HG03064 (cell line): ENCODE measurements around the gene EVC.
"Not testable (repeated sequence)": the region's sequence is repeated elsewhere in the genome, so short reads cannot be mapped to it uniquely, and the experiment has no call there.

Experiments used
- ATAC-seq: cut with Tn5 transposase; IDR thresholded peaks from one replicate; pipeline ENCODE4 v1.9.1; 2021; ENCODE audit warnings: low read depth; ENCODE audit not compliant: unreplicated experiment

Gene EVC

DNA sequence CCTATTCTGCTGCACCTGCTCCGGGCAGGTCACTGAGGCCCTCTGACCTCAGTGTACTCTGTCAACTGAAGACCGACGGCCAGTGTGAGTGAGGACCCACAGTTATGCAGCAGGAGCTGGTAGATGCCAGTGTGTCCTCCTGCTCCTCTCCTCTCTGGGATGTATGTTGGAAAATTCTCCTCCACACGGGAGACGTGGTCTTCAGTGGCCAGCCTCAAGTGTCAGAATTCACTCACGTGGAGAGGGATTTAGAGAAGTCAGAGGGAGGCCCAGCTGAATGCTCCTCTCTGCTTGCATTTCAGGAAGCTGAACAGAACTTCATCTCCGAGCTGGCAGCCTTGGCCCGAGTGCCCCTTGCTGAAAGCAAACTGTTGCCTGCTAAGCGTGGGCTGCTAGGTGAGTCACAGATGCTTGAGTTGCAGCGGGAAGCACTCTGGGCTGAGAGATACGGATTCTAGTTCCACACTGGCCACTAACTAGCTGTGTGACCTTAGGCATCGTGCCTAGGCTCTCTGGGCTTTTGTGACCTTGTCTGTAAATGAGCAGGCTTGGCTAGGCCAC lies 98.3 kb downstream of the EVC start:
- no peak for ATAC-seq

DNA sequence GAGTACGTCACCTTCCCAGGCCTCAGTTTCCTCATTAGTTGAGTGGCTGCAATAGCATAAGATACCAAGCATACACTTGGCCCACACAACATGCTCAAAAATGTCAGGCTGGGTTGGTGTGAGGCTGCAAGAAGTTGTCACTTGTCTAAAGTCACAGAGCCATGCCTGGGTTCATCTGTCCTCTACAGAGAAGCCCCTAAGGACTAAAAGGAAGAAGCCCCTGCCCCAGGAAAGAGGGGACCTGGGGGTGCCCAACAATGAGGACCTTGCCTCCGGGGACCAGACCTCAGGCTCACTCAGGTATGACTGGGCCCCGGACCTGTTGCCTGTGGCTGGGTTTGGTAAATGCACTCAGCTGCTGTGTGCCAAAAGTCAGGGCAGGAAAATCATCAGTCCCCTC lies 99.2 kb downstream of the EVC start:
- ATAC-seq, result no peak

DNA sequence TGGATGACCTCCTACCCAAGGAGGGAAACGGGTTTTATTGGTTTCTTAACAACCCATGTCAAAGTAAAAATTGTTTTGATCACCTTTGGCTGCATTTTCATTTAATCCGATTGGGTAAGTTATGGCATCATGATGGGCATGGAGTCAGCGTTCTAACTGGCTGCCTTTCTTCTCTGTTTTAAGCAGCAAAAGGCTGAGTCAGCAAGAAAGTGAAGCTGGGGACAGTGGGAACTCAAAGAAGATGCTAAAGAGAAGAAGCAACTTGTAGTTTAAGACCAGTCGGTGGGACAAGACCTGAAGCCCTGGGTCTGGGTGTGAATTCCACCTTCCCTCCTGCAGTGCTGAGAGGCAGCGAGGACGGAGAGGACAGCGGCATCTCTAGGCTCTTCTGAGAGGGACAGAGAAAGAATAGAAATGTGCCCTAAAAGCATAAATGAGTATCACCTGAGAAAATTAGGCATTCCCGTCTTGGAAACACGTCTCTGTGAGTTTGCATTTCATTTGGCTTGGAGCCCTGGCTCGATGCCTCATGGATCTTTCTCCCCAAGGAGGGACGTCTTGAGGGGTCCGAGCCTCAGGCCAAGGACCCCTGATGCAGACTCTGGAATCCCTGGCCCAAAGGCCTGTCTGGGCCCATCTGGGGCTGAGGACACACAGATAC lies 99.9 kb downstream of the EVC start:
- ATAC-seq, result no peak

DNA sequence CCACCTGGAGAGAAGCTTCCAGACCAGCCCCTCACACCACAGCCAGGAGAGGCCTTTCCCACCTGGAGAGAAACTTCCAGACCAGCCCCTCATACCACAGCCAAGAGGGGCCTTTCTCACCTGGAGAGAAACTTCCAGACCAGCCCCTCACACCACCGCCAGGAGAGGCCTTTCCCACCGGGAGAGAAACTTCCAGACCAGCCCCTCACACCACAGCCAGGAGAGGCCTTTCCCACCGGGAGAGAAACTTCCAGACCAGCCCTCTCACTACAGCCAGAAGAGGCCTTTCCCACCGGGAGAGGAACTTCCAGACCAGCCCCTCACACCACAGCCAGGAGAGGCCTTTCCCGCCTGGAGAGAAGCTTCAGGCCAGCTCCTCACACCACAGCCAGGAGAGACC lies 101.1 kb downstream of the EVC start:
- ATAC-seq, result not testable (repeated sequence)

DNA sequence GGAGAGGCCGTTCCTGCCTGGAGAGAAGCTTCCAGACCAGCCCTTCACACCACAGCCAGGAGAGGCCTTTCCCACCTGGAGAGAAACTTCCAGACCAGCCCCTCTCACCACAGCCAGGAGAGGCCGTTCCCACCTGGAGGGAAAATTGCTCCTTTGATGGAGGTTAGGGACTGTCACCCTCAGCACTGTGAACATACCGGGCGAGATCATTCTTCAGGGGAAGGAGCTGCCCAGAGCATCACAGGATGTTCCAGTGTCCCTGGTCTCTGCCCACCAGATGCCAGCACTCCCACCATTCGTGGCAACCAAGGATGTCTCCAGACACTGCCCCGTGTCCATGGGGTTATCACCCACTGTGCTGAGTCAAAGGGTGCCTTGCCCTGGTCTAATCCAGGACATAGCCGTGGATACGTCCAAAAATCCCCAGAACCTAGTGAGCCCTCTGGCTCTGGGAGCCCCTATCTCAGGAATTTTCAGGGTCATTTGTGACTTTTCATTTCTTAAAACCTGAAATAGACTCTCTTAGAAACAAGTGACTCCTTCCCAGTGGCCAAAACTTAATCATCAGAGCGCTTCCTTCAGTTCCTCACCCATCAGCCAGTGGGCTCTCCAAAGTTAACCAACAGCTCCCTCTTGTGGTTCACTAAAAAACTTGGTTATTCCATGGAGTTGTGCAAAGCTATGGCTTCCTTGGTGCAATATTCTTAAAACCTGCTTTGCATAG lies 101.7 kb downstream of the EVC start:
- ATAC-seq, result no peak

DNA sequence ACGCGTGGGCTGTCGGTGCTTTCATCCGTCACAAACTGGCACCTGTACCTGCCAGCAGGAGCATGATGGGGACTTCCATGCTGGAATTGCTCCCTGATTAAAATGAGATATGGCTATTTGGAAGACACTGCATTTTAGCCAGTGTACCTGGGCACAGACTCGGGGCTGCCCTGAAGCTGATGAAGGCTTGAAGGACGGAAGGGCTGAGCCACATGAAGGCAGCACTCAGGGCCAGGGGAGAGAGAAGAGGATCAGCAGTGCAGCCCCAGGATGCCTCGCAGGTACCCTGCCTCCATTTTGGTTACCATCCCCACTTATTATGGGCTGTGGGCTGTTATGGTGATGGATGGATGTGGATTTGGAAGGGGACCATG lies 102.9 kb downstream of the EVC start:
- no peak for ATAC-seq

GRCh38 chr4:5814421-5814820 lies 103.4 kb downstream of the EVC start:
- no peak for ATAC-seq

DNA sequence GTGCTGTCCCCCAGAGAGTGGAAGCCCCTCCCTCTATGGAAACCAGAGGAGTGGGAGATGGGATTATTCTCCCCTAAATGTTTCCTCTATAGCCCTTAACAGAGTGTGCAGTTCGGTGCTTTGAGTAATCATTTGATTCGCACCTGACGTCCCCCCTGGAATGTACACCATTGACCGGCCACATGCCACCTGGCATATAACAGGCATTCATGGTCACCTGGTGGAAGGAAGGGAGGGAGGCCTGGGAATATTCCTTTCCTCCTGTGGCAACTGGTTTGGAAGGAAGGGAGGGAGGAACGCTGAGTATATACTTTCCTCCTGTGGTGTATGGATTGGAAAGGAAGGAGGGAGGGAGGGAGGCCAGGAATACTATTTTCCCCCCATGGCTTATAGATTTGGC lies 104.6 kb downstream of the EVC start:
- no peak for ATAC-seq

DNA sequence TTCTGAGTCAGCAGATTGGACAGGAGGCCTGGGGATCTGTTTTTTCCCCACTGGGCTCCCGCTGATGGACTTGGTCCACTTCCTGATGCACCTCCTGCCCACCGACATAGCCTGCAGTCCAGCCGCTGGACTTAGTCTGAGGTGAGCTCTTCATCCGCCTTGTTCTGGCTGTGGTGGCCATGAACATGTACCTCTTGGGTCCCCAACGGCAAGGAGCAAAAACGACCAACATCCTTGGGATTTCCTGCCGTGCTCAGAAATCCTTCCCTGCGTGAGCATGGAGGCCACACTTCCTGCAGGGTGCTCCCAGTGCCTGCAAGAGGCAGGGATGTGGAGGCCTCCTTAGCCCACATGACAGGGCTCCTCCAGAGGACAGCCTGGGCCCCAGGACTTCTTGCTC lies 105.1 kb downstream of the EVC start:
- ATAC-seq, result no peak

- ATAC-seq, result no peak
Measured at GRCh38 chr4:5816851-5817375, 105.9 kb downstream of the EVC start.

- no peak for ATAC-seq
Measured at GRCh38 chr4:5821665-5822358, 110.8 kb downstream of the EVC start.

DNA sequence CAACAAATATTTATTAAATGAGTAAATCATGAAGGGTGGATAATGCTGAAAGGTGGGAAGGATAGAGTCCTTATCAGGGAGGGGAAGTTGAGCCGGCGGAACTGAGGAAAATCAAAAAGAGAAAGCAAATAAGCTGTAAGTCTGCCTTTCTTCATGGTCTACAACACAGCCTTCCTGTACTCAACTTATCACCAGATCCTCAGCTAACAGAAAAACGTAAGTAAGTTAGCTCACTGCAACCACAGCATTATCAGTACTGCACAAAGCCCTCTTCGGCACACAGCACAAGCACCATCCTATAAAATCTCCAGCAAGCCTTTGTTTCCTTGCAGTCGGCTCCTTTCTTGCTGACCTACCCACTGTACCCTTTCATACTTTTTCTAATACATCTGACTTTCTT lies 111.6 kb downstream of the EVC start:
- ATAC-seq, result no peak

GRCh38 chr4:5823542-5824211 lies 112.7 kb downstream of the EVC start:
- ATAC-seq, result no peak

GRCh38 chr4:5824227-5824626 lies 113.2 kb downstream of the EVC start:
- ATAC-seq, result no peak

GRCh38 chr4:5824635-5825034 lies 113.6 kb downstream of the EVC start:
- ATAC-seq, result no peak

- ATAC-seq, result no peak
Measured at GRCh38 chr4:5825321-5826041, 114.5 kb downstream of the EVC start.

DNA sequence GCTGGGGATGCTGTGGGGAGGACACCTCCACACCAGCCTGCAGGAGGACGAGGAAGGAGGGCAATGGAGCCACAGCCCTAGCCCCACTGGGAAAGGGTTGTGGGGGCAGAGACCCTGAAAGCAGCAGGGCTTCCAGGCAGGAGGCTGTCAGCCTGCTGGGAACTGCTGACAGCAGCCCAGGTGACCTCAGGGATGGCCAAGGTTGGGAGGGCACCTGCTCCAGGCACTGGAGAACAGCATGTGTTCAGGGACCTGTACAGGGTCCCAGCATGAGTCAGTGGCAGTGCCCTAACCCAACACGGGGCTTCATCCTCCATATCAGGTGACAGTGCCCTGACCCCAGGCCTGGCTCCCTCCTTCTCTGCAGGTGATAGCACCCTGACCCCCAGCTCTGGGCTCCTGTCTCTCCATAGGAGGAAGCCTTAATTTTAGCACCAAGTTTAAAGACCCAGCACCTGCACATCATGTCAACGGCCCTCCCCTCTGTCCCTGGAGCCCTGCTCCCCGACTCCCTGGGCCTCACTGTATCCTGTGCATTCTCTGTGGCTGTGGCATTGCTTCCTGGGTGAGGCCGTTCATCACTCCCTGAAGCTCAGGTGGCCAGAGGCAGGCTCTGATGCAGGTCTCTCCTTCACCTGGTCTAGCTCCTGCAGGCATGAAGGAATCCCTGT lies 115.6 kb downstream of the EVC start:
- no peak for ATAC-seq

DNA sequence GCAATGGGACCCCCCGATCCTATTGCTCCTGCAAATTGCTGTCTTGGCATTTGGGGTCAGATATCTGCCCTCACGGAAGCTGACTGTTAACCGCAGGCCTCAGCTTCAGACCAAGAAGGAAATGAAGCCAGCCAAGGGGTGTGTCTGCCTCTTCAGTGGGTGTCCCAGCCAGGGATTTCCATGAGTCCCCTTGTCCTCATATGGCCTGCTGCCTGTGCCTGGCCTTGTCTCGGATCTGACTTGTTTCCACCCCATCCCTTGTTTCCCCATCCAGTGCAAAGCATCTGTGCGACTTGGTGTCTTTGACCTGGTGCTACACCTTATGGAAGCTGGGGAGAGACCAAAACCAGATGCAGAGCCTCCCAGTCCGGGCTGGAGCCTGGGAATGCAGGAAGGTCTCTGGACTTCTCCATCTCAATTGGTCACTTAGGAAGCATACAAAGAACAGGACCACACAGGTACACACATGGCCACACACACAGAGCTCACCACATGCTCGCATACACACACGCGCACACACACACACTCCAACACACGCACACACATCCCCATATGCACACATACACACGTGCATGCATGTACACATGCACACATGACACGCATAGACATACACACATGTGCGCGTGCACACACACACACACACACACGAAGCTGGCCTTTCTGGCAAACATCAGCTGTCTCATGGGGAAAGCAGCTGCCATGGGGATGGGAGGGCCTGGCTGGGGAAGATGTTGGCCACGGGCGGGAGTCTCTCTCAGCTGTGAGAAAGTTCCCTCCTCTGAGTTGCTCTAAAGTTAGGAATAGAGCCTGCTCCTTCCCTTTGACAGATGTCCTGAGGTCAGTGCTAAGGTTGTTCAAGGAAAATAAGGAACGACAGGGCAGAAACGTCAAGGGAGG lies 116.4 kb downstream of the EVC start:
- no peak for ATAC-seq

DNA sequence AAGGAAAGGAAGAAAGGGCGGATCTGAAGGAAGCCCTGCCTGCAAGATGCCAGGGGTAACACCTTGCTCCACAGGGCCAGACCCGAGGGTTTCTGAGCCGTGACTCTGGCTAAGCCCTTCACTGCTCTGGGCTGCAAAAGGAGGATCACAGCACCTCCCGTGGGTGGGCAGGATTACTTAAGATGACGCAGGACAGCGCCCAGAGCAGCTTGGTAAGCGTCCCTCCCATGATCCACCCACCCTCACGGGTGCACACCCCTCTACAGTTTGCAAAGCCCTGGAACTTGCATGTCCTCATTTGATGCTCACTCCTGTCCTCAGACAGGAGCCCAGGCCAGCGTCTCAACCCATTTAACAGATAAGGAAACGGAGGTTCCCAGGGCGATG lies 117.0 kb downstream of the EVC start:
- no peak for ATAC-seq
